SK-N-SH (cell line): ENCODE data around the gene APLP2.

Experiments
- CTCF ChIP-seq: fragments of 200-600 bp; sonication (generic); IDR thresholded peaks from 2 replicates; pipeline ENCODE4 v1.6.1; 2017; ENCODE audit warnings: antibody characterized with exemption, mild to moderate bottlenecking, moderate library complexity
- EP300 ChIP-seq, 2 experiments: IDR thresholded peaks; 2 replicates each; pipeline versions ENCODE4 v1.4.0 to v1.6.1; 2012; ENCODE audit warnings: borderline replicate concordance in 1 of 2, low read depth in 1 of 2, low read length in 1 of 2
- GABPA ChIP-seq: IDR thresholded peaks from 2 replicates; pipeline ENCODE4 v1.4.0; 2012; ENCODE audit warnings: low read depth, mild to moderate bottlenecking
- GATA2 ChIP-seq: sonication (generic); formaldehyde crosslinking; IDR thresholded peaks from 2 replicates; pipeline ENCODE4 v1.5.0; 2020; ENCODE audit warnings: mild to moderate bottlenecking, missing genetic modification reagents
- MAX ChIP-seq: IDR thresholded peaks from 2 replicates; pipeline ENCODE4 v1.4.0; 2012; ENCODE audit warnings: low read depth
- NRF1 ChIP-seq: IDR thresholded peaks from 2 replicates; pipeline ENCODE4 v1.6.1; 2012; ENCODE audit warnings: low read depth, mild to moderate bottlenecking, low read length
- POLR2AphosphoS5 ChIP-seq: IDR thresholded peaks from 2 replicates; pipeline ENCODE4 v1.6.1; 2012; ENCODE audit warnings: low read depth, low read length
- REST ChIP-seq: IDR thresholded peaks from 2 replicates; pipeline ENCODE4 v1.6.1; 2012; ENCODE audit warnings: mild to moderate bottlenecking, low read depth, low read length, moderate library complexity
- RFX5 ChIP-seq: IDR thresholded peaks from 2 replicates; pipeline ENCODE4 v1.6.1; 2012; ENCODE audit warnings: mild to moderate bottlenecking, improper control_type of control experiment, low read length
- SIN3A ChIP-seq: IDR thresholded peaks from 2 replicates; pipeline ENCODE4 v1.6.1; 2012; ENCODE audit warnings: low read depth, mild to moderate bottlenecking, low read length, moderate library complexity, borderline replicate concordance
- TCF12 ChIP-seq: IDR thresholded peaks from 2 replicates; pipeline ENCODE4 v1.4.0; 2012

GRCh38 chr11:130094614-130095013 lies 24.9 kb downstream of the APLP2 start:
- TF ChIP-seq CTCF = no peak
- no peak for TF ChIP-seq POLR2AphosphoS5
- no peak for TF ChIP-seq RFX5
- TF ChIP-seq REST = no peak
- no peak for TF ChIP-seq EP300 (IDR thresholded peaks at IDR 0.05; ENCODE audit: borderline replicate concordance in 1 of 2, low read depth in 1 of 2, low read length in 1 of 2)
- no peak for TF ChIP-seq GATA2 (CRISPR knock-in tag)
- no peak for TF ChIP-seq TCF12
- no peak for TF ChIP-seq SIN3A
- no peak for TF ChIP-seq MAX
- no peak for TF ChIP-seq NRF1
- TF ChIP-seq GABPA = no peak
